Prostate gland (tissue), 2 donors: ENCODE measurements around the gene C1orf174. TPM values are rescaled to one million over a fixed set of nuclear protein-coding genes. Genes with fewer than 3 reads are reported as not detected.

Experiments used
- DNase-seq: peaks from one replicate; pipeline ENCODE4 v3.0.0-alpha.2; 2019; ENCODE audit warnings: low spot score
- H3K27ac ChIP-seq, 2 donors: fragments of 200-600 bp; sonication (generic); 2 replicates each; pipeline ENCODE4 v1.5.1; 2017 to 2019
- H3K27me3 ChIP-seq: fragments of 200-600 bp; sonication (generic); replicated peaks from 2 replicates; pipeline ENCODE4 v1.5.1; 2019; ENCODE audit not compliant: insufficient read depth
- H3K36me3 ChIP-seq, 2 donors: fragments of 200-600 bp; sonication (generic); 1 replicate in 1 of 2; 2 replicates in 1 of 2; pipeline versions ENCODE4 v1.5.1 to v1.8.1; 2017 to 2019
- H3K4me1 ChIP-seq: fragments of 200-600 bp; sonication (generic); replicated peaks from 2 replicates; pipeline ENCODE4 v1.5.1; 2019
- H3K4me3 ChIP-seq, 2 donors: fragments of 200-600 bp; sonication (generic); 2 replicates each; pipeline ENCODE4 v1.5.1; 2017 to 2019
- H3K9me3 ChIP-seq: fragments of 200-600 bp; sonication (generic); 2 replicates; pipeline ENCODE4 v1.5.1; 2017
- CTCF ChIP-seq, 4 experiments: fragments of 200-600 bp in 2 of 4; fragments of 450-650 bp in 2 of 4; sonication (generic) in 2 of 4; IDR thresholded peaks; 1 replicate in 3 of 4; 2 replicates in 1 of 4; pipeline ENCODE4 v1.5.1; 2016 to 2019; ENCODE audit warnings: antibody characterized with exemption in 4 of 4, mild to moderate bottlenecking in 2 of 4, moderate library complexity in 2 of 4
- POLR2A ChIP-seq: fragments of 450-650 bp; IDR thresholded peaks from one replicate; pipeline ENCODE4 v1.6.1; 2016; ENCODE audit warnings: antibody characterized with exemption, mild to moderate bottlenecking
- POLR2AphosphoS5 ChIP-seq: sonication (generic); formaldehyde crosslinking; IDR thresholded peaks from one replicate; pipeline ENCODE4 v1.6.1; 2017; ENCODE audit warnings: antibody characterized with exemption
- WGBS: methylation state at CpG from one replicate; pipeline ENCODE4 v1.1.5; 2018; 5-methylcytosine and 5-hydroxymethylcytosine counted together
- intact Hi-C: fragments of 100-400 bp; cut with DNase I; formaldehyde crosslinking; loops from one replicate; pipeline ENCODE4 v1.14.2; 2022
- total RNA-seq, 2 donors: library from RNA; depleted of rRNA; stranded (reverse); fragments of >200 nt; gene quantifications; one replicate each; pipeline ENCODE4 v1.1.0, GENCODE V29; 2016

Gene C1orf174
- total RNA-seq, 2 donors from 2014 or later: 27.1 to 32.7 TPM

GRCh38 chr1:3917761-3918160 lies 17.7 kb upstream of the C1orf174 start:
- Histone ChIP-seq H3K4me3 (no peak overlapping the region), H3K27ac (no peak overlapping the region), H3K4me1 (no peaks in the 10 kb centered on the region), H3K9me3 (no peaks in the 10 kb centered on the region), H3K27me3 (no peaks in the 10 kb centered on the region), H3K36me3 (no peaks in the 10 kb centered on the region)
- intact Hi-C loops: no loop called here
- TF ChIP-seq POLR2AphosphoS5 (no peak), POLR2A (no peak), CTCF (IDR thresholded peaks at IDR 0.05) (no peak)
- no peak for DNase-seq
- 91% methylated on average over 7 of the region's 8 CpGs for WGBS

- H3K27me3 ChIP-seq: no peaks in the 10 kb centered on the region
- no peak overlapping the region for H3K4me3 ChIP-seq
- H3K27ac ChIP-seq: no peak overlapping the region
- H3K9me3 ChIP-seq: no peaks in the 10 kb centered on the region
- H3K36me3 ChIP-seq: no peaks in the 10 kb centered on the region
- no peak for TF ChIP-seq CTCF (IDR thresholded peaks at IDR 0.05)
- no peak for TF ChIP-seq POLR2AphosphoS5
- no peak for TF ChIP-seq POLR2A
- 82% methylated on average over 15 of the region's 15 CpGs for WGBS
- no peaks in the 10 kb centered on the region for H3K4me1 ChIP-seq
- intact Hi-C loops: no loop called here
- no peak for DNase-seq
Measured at GRCh38 chr1:3915551-3916121, 15.6 kb upstream of the C1orf174 start.

GRCh38 chr1:3914911-3915310 lies 14.8 kb upstream of the C1orf174 start:
- no peaks in the 10 kb centered on the region for H3K36me3 ChIP-seq
- TF ChIP-seq POLR2AphosphoS5 (no peak), POLR2A (no peak), CTCF (IDR thresholded peaks at IDR 0.05) (no peak)
- DNase-seq: no peak
- intact Hi-C loops: loop anchor here (5.0 kb wide), 1 partner anchor 1832 kb away; no protein-coding TSS in a partner anchor
- no peaks in the 10 kb centered on the region for H3K27me3 ChIP-seq
- no peaks in the 10 kb centered on the region for H3K9me3 ChIP-seq
- 93% methylated on average over 14 of the region's 14 CpGs for WGBS
- H3K4me3 ChIP-seq: no peak overlapping the region
- H3K4me1 ChIP-seq: no peaks in the 10 kb centered on the region
- no peak overlapping the region for H3K27ac ChIP-seq

GRCh38 chr1:3914331-3914851 lies 14.3 kb upstream of the C1orf174 start:
- Histone ChIP-seq H3K36me3 (no peaks in the 10 kb centered on the region), H3K27ac (no peak overlapping the region), H3K4me3 (no peak overlapping the region), H3K4me1 (no peaks in the 10 kb centered on the region), H3K9me3 (no peaks in the 10 kb centered on the region), H3K27me3 (no peaks in the 10 kb centered on the region)
- DNase-seq: no peak
- WGBS: 90% methylated on average over 18 of the region's 21 CpGs
- intact Hi-C loops: loop anchor here (5.0 kb wide), 1 partner anchor 1833 kb away; no protein-coding TSS in a partner anchor
- TF ChIP-seq POLR2A (no peak), POLR2AphosphoS5 (no peak), CTCF (IDR thresholded peaks at IDR 0.05) (no peak)
